Measurements from ENCODE around the gene SLC6A20. TPM values are rescaled to one million over a fixed set of nuclear protein-coding genes. Genes with fewer than 3 reads are reported as not detected.

SLC6A20 gene
- total RNA-seq, 1 donor = not detected

- TF ChIP-seq, protein P1, sequence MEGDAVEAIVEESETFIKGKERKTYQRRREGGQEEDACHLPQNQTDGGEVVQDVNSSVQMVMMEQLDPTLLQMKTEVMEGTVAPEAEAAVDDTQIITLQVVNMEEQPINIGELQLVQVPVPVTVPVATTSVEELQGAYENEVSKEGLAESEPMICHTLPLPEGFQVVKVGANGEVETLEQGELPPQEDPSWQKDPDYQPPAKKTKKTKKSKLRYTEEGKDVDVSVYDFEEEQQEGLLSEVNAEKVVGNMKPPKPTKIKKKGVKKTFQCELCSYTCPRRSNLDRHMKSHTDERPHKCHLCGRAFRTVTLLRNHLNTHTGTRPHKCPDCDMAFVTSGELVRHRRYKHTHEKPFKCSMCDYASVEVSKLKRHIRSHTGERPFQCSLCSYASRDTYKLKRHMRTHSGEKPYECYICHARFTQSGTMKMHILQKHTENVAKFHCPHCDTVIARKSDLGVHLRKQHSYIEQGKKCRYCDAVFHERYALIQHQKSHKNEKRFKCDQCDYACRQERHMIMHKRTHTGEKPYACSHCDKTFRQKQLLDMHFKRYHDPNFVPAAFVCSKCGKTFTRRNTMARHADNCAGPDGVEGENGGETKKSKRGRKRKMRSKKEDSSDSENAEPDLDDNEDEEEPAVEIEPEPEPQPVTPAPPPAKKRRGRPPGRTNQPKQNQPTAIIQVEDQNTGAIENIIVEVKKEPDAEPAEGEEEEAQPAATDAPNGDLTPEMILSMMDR (IDR thresholded peaks at IDR 0.05; ENCODE audit: insufficient read depth, low read depth, low read length) = no peak
- DNase-seq (ENCODE audit: low read depth) = no peak
- H3K4me3 ChIP-seq (ENCODE audit: low read depth, low read length) = no peak overlapping the region
Measured at GRCh38 chr3:45716790-45717336, 79.5 kb downstream of the SLC6A20 start.

DNA sequence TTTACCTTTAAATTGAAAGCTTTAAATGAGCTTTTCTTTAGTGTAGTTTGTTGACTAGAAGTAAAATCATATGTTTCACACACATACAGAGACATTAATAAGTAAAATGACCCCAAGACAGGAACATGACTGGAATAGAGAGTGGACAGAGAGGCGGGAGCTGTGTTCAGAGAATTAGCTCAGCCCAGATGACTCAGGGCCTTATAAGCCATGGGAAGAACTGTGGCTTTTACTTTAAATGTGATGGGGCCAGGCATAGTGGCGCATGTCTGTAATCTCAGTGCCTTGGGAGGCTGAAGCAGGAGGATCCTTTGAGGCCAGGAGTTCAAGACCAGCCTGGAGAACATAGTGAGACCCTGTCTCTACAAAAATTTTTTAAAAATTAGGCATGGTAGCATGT, 80.4 kb downstream of the SLC6A20 start:
- TF ChIP-seq, protein P1 (IDR thresholded peaks at IDR 0.05; ENCODE audit: insufficient read depth, low read depth, low read length) = no peak
- no peak for DNase-seq (ENCODE audit: low read depth)
- H3K4me3 ChIP-seq (ENCODE audit: low read depth, low read length) = no peak overlapping the region

- TF ChIP-seq, protein P1 (IDR thresholded peaks at IDR 0.05; ENCODE audit: insufficient read depth, low read depth, low read length) = no peak
Measured at GRCh38 chr3:45712434-45713110, 83.8 kb downstream of the SLC6A20 start.

DNA sequence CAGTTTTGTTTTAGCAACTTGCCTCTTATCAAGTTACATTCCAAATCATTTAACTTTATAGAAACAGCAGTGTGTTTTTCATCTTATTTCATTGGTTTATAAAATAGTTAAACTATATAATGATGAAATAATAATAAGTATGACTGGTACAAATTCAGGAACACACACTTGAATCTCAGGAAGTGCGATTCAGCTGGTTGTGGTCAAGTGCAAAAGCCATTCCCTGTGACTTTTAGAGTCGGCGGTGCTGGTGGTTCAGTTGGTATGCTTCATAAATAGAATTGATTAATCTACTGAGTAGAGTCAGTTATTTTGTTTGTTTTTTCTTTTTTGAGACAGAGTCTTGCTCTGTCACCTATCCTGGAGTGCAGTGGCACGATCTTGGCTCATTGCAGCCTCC, 84.4 kb downstream of the SLC6A20 start:
- no peak for DNase-seq (ENCODE audit: low read depth)
- TF ChIP-seq, protein P1 (IDR thresholded peaks at IDR 0.05; ENCODE audit: insufficient read depth, low read depth, low read length) = no peak
- no peak overlapping the region for H3K4me3 ChIP-seq (ENCODE audit: low read depth, low read length)

More at GRCh38 chr3:45712434-45713110, 83.8 kb downstream of the SLC6A20 start:
- no peak overlapping the region for H3K4me3 ChIP-seq (ENCODE audit: low read depth, low read length)
- no peak for DNase-seq (ENCODE audit: low read depth)

- TF ChIP-seq, protein P1 (IDR thresholded peaks at IDR 0.05; ENCODE audit: insufficient read depth, low read depth, low read length) = no peak
- H3K4me3 ChIP-seq (ENCODE audit: low read depth, low read length) = no peak overlapping the region
- DNase-seq (ENCODE audit: low read depth) = no peak
Measured at GRCh38 chr3:45705839-45706808, 90.2 kb downstream of the SLC6A20 start.

Small RNAs within 50 kb of the gene (small RNA-seq; reads per million reads assigned to genes)
- gene RN7SL145P = not detected

Other genes with a start within 250 kb of the SLC6A20 start
- gene LIMD1, start 201.8 kb downstream of the SLC6A20 start, total RNA-seq = 15.8 and 23.7 TPM in 2 replicates
- 29.3 and 53.1 TPM in 2 replicates for gene SACM1L, start 107.1 kb downstream of the SLC6A20 start, total RNA-seq
- 13.2 and 18.6 TPM in 2 replicates for gene LZTFL1, start 45.6 kb upstream of the SLC6A20 start, total RNA-seq
- gene CCR9, start 90.0 kb upstream of the SLC6A20 start, total RNA-seq = not detected in 2 replicates
- under 0.01 TPM in 2 replicates for gene CXCR6, start 146.9 kb upstream of the SLC6A20 start, total RNA-seq
- 20.6 and 23.7 TPM in 2 replicates for gene FYCO1, start 199.3 kb upstream of the SLC6A20 start, total RNA-seq
- not detected in 2 replicates for gene XCR1, start 230.9 kb upstream of the SLC6A20 start, total RNA-seq

Measured in fibroblast of villous mesenchyme (primary cell).